ENCODE measurements around the gene ITGB4.

ITGB4 gene

DNA sequence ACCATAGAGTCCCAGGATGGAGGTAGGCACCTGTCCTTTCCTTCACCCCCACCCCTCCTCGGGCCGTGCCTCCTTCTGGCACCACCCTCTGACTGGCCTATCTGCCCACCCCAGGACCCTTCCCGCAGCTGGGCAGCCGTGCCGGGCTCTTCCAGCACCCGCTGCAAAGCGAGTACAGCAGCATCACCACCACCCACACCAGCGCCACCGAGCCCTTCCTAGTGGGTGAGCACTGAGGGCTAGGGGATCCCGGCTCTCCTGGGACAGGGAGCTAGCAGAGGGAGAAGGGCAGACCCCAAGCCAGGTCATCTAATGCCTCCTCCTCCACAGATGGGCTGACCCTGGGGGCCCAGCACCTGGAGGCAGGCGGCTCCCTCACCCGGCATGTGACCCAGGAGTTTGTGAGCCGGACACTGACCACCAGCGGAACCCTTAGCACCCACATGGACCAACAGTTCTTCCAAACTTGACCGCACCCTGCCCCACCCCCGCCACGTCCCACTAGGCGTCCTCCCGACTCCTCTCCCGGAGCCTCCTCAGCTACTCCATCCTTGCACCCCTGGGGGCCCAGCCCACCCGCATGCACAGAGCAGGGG is 35.9 kb downstream of the ITGB4 start:
- TF ChIP-seq EP300 (IDR thresholded peaks at IDR 0.05; ENCODE audit: borderline replicate concordance) = no peak
- no peak for TF ChIP-seq TEAD4 (IDR thresholded peaks at IDR 0.05)
- no peak for TF ChIP-seq RAD21 (IDR thresholded peaks at IDR 0.05; ENCODE audit: low read depth)
- TF ChIP-seq TAF1 (IDR thresholded peaks at IDR 0.05; ENCODE audit: low read depth) = no peak
- no peak for TF ChIP-seq TCF12 (IDR thresholded peaks at IDR 0.05; ENCODE audit: low read depth)
- no peak for TF ChIP-seq CEBPB (IDR thresholded peaks at IDR 0.05)
- TF ChIP-seq FOXM1 (IDR thresholded peaks at IDR 0.05; ENCODE audit: borderline replicate concordance, low read depth) = no peak

- TF ChIP-seq NFIC (IDR thresholded peaks at IDR 0.05) (no peak), RAD21 (IDR thresholded peaks at IDR 0.05; ENCODE audit: low read depth) (peak; percentile 60)
Measured at GRCh38 chr17:75758131-75758905, 37.1 kb downstream of the ITGB4 start.

DNA sequence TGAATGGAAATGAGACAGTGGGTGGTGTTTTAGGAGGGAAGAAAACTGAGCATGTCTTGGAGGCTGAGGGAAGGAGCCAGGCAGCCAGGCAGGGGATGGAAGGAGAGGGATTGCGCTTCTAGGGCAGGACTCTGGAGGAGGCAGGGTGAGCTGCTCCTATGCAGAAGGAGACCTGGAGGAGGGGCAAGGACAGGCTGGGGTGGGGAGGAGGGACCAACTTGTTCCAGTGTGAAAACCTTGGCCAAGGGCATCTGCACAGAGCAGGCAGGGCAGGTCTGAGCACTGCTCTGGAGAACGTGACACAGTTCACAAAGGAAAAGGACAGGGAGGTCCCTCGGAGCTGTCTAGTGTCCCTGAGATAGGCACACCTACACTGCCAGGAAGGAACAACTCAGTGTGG is 38.2 kb downstream of the ITGB4 start:
- TF ChIP-seq CREB1 (IDR thresholded peaks at IDR 0.05; ENCODE audit: low read depth) = no peak
- TF ChIP-seq NFIC (IDR thresholded peaks at IDR 0.05) = no peak
- no peak for TF ChIP-seq MAX (IDR thresholded peaks at IDR 0.05)
- TF ChIP-seq ZBTB7A (IDR thresholded peaks at IDR 0.05; ENCODE audit: low read depth) = no peak
- TF ChIP-seq, protein P1, sequence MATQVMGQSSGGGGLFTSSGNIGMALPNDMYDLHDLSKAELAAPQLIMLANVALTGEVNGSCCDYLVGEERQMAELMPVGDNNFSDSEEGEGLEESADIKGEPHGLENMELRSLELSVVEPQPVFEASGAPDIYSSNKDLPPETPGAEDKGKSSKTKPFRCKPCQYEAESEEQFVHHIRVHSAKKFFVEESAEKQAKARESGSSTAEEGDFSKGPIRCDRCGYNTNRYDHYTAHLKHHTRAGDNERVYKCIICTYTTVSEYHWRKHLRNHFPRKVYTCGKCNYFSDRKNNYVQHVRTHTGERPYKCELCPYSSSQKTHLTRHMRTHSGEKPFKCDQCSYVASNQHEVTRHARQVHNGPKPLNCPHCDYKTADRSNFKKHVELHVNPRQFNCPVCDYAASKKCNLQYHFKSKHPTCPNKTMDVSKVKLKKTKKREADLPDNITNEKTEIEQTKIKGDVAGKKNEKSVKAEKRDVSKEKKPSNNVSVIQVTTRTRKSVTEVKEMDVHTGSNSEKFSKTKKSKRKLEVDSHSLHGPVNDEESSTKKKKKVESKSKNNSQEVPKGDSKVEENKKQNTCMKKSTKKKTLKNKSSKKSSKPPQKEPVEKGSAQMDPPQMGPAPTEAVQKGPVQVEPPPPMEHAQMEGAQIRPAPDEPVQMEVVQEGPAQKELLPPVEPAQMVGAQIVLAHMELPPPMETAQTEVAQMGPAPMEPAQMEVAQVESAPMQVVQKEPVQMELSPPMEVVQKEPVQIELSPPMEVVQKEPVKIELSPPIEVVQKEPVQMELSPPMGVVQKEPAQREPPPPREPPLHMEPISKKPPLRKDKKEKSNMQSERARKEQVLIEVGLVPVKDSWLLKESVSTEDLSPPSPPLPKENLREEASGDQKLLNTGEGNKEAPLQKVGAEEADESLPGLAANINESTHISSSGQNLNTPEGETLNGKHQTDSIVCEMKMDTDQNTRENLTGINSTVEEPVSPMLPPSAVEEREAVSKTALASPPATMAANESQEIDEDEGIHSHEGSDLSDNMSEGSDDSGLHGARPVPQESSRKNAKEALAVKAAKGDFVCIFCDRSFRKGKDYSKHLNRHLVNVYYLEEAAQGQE (IDR thresholded peaks at IDR 0.05; ENCODE audit: low read depth) = no peak
- TF ChIP-seq TCF12 (IDR thresholded peaks at IDR 0.05; ENCODE audit: low read depth) = no peak
- TF ChIP-seq TEAD4 (IDR thresholded peaks at IDR 0.05) = no peak
- no peak for TF ChIP-seq FOXM1 (IDR thresholded peaks at IDR 0.05; ENCODE audit: borderline replicate concordance, low read depth)
- no peak for TF ChIP-seq EP300 (IDR thresholded peaks at IDR 0.05; ENCODE audit: borderline replicate concordance)
- no peak for TF ChIP-seq CEBPB (IDR thresholded peaks at IDR 0.05)
- TF ChIP-seq YY1 (IDR thresholded peaks at IDR 0.05; ENCODE audit: low read depth) = no peak
- no peak for TF ChIP-seq EGR1 (IDR thresholded peaks at IDR 0.05)
- no peak for TF ChIP-seq TAF1 (IDR thresholded peaks at IDR 0.05; ENCODE audit: low read depth)
- no peak for TF ChIP-seq RAD21 (IDR thresholded peaks at IDR 0.05; ENCODE audit: low read depth)
- TF ChIP-seq, protein P2, sequence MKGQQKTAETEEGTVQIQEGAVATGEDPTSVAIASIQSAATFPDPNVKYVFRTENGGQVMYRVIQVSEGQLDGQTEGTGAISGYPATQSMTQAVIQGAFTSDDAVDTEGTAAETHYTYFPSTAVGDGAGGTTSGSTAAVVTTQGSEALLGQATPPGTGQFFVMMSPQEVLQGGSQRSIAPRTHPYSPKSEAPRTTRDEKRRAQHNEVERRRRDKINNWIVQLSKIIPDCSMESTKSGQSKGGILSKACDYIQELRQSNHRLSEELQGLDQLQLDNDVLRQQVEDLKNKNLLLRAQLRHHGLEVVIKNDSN (IDR thresholded peaks at IDR 0.05) = no peak

DNA sequence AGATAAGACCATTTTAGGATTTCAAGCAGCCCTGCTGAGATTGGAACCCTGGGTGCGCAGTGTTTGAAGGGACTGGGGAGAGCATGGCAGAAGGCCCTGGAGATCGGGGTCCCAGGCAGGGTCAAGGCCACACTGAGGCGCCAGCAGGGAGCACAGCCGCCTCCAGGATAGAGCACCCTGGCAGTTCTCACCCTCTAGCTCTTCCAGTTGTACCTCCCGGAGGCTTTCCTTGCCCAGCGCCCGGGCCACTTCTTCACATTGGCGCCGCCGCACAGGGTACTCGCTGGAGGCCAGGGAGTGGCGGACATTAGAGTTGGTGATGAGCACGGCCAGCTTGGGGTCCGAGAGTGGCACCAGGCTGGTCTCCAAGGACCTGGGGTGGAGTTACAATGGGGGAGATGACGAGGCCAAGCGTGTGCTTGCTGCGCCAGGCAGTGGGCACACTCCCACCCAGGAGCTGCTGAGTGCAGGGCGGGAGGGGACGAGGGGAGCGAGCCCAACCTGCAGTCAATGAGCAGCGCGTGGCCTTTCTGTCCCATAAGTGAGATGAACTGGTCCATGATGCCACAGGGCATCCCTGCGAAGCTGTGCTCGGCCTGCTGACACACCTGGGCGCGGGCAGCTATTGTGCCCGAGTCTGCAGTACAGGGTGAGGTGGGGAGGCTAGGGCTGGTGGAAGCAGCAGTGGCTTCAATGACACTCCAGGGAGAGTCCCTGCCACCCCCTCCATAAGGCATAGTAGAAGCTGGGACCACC is 41.4 kb downstream of the ITGB4 start:
- TF ChIP-seq FOXM1 (IDR thresholded peaks at IDR 0.05; ENCODE audit: borderline replicate concordance, low read depth) (no peak), TCF12 (IDR thresholded peaks at IDR 0.05; ENCODE audit: low read depth) (no peak), ZBTB7A (IDR thresholded peaks at IDR 0.05; ENCODE audit: low read depth) (no peak), CREB1 (IDR thresholded peaks at IDR 0.05; ENCODE audit: low read depth) (no peak)
- TF ChIP-seq, protein P1 (IDR thresholded peaks at IDR 0.05; ENCODE audit: low read depth) = no peak

DNA sequence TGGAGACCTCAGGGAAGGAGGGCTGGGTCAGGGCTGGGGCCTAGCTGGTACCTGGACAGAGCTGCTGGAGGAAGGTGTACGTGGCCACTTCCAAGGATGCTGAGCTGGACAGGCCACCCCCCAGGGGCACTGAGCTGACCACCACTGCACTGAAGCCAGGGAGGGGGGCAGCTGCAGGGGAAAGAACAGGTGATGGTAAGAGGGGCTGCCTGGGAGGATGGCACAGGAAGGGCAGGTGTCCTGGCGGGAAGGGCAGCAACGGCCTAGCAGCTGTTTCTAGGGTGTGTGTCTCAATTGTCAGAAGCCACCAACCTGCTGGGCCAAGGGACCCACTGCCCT is 42.0 kb downstream of the ITGB4 start:
- TF ChIP-seq RAD21 (IDR thresholded peaks at IDR 0.05; ENCODE audit: low read depth) (no peak), MAX (IDR thresholded peaks at IDR 0.05) (no peak), CEBPB (IDR thresholded peaks at IDR 0.05) (no peak)

GRCh38 chr17:75763613-75764416 is 42.6 kb downstream of the ITGB4 start:
- TF ChIP-seq, protein P2 (IDR thresholded peaks at IDR 0.05) = no peak
- no peak; the same call in 1 of the 2 replicates for TF ChIP-seq EP300 (IDR thresholded peaks at IDR 0.05; ENCODE audit: borderline replicate concordance)
- TF ChIP-seq, protein P1 (IDR thresholded peaks at IDR 0.05; ENCODE audit: low read depth) = no peak
- no peak for TF ChIP-seq YY1 (IDR thresholded peaks at IDR 0.05; ENCODE audit: low read depth)
- no peak for TF ChIP-seq RAD21 (IDR thresholded peaks at IDR 0.05; ENCODE audit: low read depth)
- TF ChIP-seq CREB1 (IDR thresholded peaks at IDR 0.05; ENCODE audit: low read depth) = no peak
- no peak for TF ChIP-seq TEAD4 (IDR thresholded peaks at IDR 0.05)

Measured in Ishikawa (cell line).